HepG2 (cell line): ENCODE measurements around the gene POLR1F. TPM values are rescaled to one million over a fixed set of nuclear protein-coding genes. Genes with fewer than 3 reads are reported as not detected.

Experiments
- ATAC-seq: fragments of 200-7000 bp; cut with Tn5 transposase; 3 replicates; pipeline ENCODE4 v1.9.1; 2020; ENCODE audit warnings: mild to moderate bottlenecking, moderate library complexity
- BruUV-seq: library from RNA; stranded (reverse); fragments of 400-500 nt; replicated peaks from 2 replicates; lab custom pipeline; 2021; lab: Mats Ljungman, UMichigan
- CTCF ChIA-PET: fragments of 300-600 bp; formaldehyde crosslinking; extraction: SDS; loops from one replicate; lab custom pipeline; 2021; ENCODE audit warnings: low total read pairs, inconsistent platforms, low intra/inter-chr PET ratio; lab: Yijun Ruan, JAX
- POLR2A ChIA-PET: fragments of 350-600 bp; sonication (Branson Sonifier 250); formaldehyde crosslinking; loops from one replicate; lab custom pipeline; 2020; ENCODE audit warnings: antibody characterized with exemption, inconsistent platforms; lab: Yijun Ruan, JAX
- DNase-seq: peaks from one replicate; pipeline ENCODE4 v3.0.0-alpha.2; 2015; ENCODE audit warnings: low spot score
- FAIRE-seq: peaks from 3 replicates; lab custom pipeline; 2011; peaks lifted over from hg19 to GRCh38; lab: Jason Lieb, UNC
- H2AFZ ChIP-seq: one replicate; pipeline ENCODE4 v1.6.1; 2011; ENCODE audit warnings: low read length, inconsistent platforms
- H3K27ac ChIP-seq: fragments of 300-600 bp; 3 replicates; pipeline ENCODE4 v1.8.0; 2011; ENCODE audit warnings: mixed run types, mild to moderate bottlenecking, mixed read lengths, low read length, inconsistent platforms; ENCODE audit not compliant: insufficient read depth; ENCODE audit errors: extremely low read length
- H3K27me3 ChIP-seq, 2 experiments: fragments of 200-600 bp in 1 of 2; 2 replicates in 1 of 2; 3 replicates in 1 of 2; pipeline versions ENCODE4 v1.6.0 to v1.8.0; 2011; ENCODE audit warnings: low read length in 2 of 2, mild to moderate bottlenecking in 2 of 2, moderate library complexity in 2 of 2, inconsistent platforms in 1 of 2; ENCODE audit not compliant: insufficient read depth in 2 of 2, control insufficient read depth in 1 of 2
- H3K36me3 ChIP-seq, 2 experiments: fragments of 200-600 bp in 1 of 2; replicated peaks in 1 of 2; 2 replicates in 1 of 2; 3 replicates in 1 of 2; pipeline versions ENCODE4 v1.5.1 to v1.8.0; 2011; ENCODE audit warnings: low read length in 2 of 2, inconsistent platforms in 1 of 2; ENCODE audit not compliant: insufficient read depth in 2 of 2, control insufficient read depth in 1 of 2
- H3K4me1 ChIP-seq: 2 replicates; pipeline ENCODE4 v1.5.1; 2012; ENCODE audit warnings: low read length, inconsistent platforms; ENCODE audit not compliant: insufficient read depth
- H3K4me2 ChIP-seq: 2 replicates; pipeline ENCODE4 v1.6.0; 2011; ENCODE audit warnings: low read depth, low read length, inconsistent platforms
- H3K4me3 ChIP-seq, 3 experiments: fragments of 200-600 bp in 1 of 3; sonication (generic), shearing (Covaris generic) in 1 of 3; replicated peaks in 1 of 3; 2 replicates each; pipeline ENCODE4 v1.5.1; 2011 to 2016; ENCODE audit warnings: low read length in 3 of 3, inconsistent platforms in 2 of 3, low read depth in 2 of 3, mild to moderate bottlenecking in 2 of 3, control low read depth in 1 of 3, mixed read lengths in 1 of 3; ENCODE audit not compliant: insufficient read depth in 1 of 3
- H3K79me2 ChIP-seq: one replicate; pipeline ENCODE4 v1.6.1; 2011; ENCODE audit warnings: low read length, inconsistent platforms; ENCODE audit not compliant: insufficient read depth
- H3K9ac ChIP-seq: 2 replicates; pipeline ENCODE4 v1.6.0; 2011; ENCODE audit warnings: mild to moderate bottlenecking, low read depth, low read length, inconsistent platforms; ENCODE audit not compliant: insufficient read depth
- H3K9me3 ChIP-seq: 2 replicates; pipeline ENCODE4 v1.5.1; 2012; ENCODE audit warnings: mild to moderate bottlenecking, low read length
- H4K20me1 ChIP-seq: 2 replicates; pipeline ENCODE4 v1.6.0; 2011; ENCODE audit warnings: inconsistent platforms, mild to moderate bottlenecking, low read length, moderate library complexity; ENCODE audit not compliant: insufficient read depth
- FOXC1 ChIP-seq: sonication (generic); formaldehyde crosslinking; IDR thresholded peaks from 2 replicates; pipeline ENCODE4 v1.8.0; 2022; ENCODE audit warnings: mild to moderate bottlenecking, missing genetic modification reagents, borderline replicate concordance
- SMAD1 ChIP-seq: sonication (generic); formaldehyde crosslinking; IDR thresholded peaks from 2 replicates; pipeline ENCODE4 v1.4.0; 2020; ENCODE audit warnings: missing genetic modification reagents, low read depth, mild to moderate bottlenecking, borderline replicate concordance
- STAG1 ChIP-seq: sonication (generic); formaldehyde crosslinking; IDR thresholded peaks from 2 replicates; pipeline ENCODE4 v1.4.0; 2020; ENCODE audit warnings: missing genetic modification reagents
- YY1 ChIP-seq: IDR thresholded peaks from 2 replicates; pipeline ENCODE4 v1.6.1; 2011; ENCODE audit warnings: low read length, low read depth, moderate library complexity, mild to moderate bottlenecking; ENCODE audit not compliant: insufficient read depth, insufficient replicate concordance
- ZNF530 ChIP-seq: sonication (generic); formaldehyde crosslinking; IDR thresholded peaks from 2 replicates; pipeline ENCODE4 v1.5.0; 2020; ENCODE audit warnings: low read depth, mild to moderate bottlenecking, missing genetic modification reagents
- WGBS: methylation state at CpG from one replicate; pipeline ENCODE4 v1.1.6; 2017; ENCODE audit warnings: low lambda C conversion rate; 5-methylcytosine and 5-hydroxymethylcytosine counted together
- in situ Hi-C: cut with HindIII; loops from 2 replicates; pipeline ENCODE4 v1.10.0; 2017; ENCODE audit warnings: low pct_unique_long_range_greater_than_20kb; ENCODE audit not compliant: extremely low pct_ligation_motif_present
- intact Hi-C: fragments of 100-400 bp; cut with micrococcal nuclease; formaldehyde crosslinking; loops from one replicate; pipeline ENCODE4 v1.10.0; 2022; ENCODE audit not compliant: unreplicated experiment
- polyA plus RNA-seq, 8 experiments: library from polyadenylated mRNA; depleted of rRNA in 3 of 8; stranded (reverse) in 7 of 8; unstranded in 1 of 8; fragments of >200 nt; fragmentation: Illumina TruSeq in 4 of 8; extraction: Trizol in 4 of 8; gene quantifications; 2 replicates each; pipeline versions ENCODE4 v1.2.1 to v1.2.3, GENCODE V29; 2011 to 2016; ENCODE audit warnings: low read depth in 4 of 8, missing spikeins in 1 of 8, mixed read lengths in 1 of 8; ENCODE audit not compliant: insufficient read depth in 1 of 8
- total RNA-seq, 5 experiments: library from RNA; depleted of rRNA; stranded (reverse); fragments of >200 nt; fragmentation: Illumina TruSeq; extraction: Trizol; gene quantifications; 2 replicates each; pipeline ENCODE4 v1.2.3, GENCODE V29; 2016; ENCODE audit warnings: low read depth in 1 of 5
- TF ChIP-seq, protein P1 (sequence below): sonication (generic); formaldehyde crosslinking; IDR thresholded peaks from 2 replicates; pipeline ENCODE4 v1.5.0; 2020; ENCODE audit warnings: mild to moderate bottlenecking, missing genetic modification reagents, moderate library complexity
- TF ChIP-seq, protein P2 (sequence below): sonication (generic); formaldehyde crosslinking; IDR thresholded peaks from 2 replicates; pipeline ENCODE4 v1.5.0; 2020; ENCODE audit warnings: mild to moderate bottlenecking, missing genetic modification reagents, borderline replicate concordance
- TF ChIP-seq, protein P3 (sequence below): sonication (generic); formaldehyde crosslinking; IDR thresholded peaks from 2 replicates; pipeline ENCODE4 v1.4.0; 2020; ENCODE audit warnings: missing genetic modification reagents

Gene POLR1F
- total and polyA plus RNA-seq, 2 of the 13 experiments (the other 11 are each of a cell fraction or from before 2014, with no cell fraction given): 8.0 to 14.9 TPM

DNA sequence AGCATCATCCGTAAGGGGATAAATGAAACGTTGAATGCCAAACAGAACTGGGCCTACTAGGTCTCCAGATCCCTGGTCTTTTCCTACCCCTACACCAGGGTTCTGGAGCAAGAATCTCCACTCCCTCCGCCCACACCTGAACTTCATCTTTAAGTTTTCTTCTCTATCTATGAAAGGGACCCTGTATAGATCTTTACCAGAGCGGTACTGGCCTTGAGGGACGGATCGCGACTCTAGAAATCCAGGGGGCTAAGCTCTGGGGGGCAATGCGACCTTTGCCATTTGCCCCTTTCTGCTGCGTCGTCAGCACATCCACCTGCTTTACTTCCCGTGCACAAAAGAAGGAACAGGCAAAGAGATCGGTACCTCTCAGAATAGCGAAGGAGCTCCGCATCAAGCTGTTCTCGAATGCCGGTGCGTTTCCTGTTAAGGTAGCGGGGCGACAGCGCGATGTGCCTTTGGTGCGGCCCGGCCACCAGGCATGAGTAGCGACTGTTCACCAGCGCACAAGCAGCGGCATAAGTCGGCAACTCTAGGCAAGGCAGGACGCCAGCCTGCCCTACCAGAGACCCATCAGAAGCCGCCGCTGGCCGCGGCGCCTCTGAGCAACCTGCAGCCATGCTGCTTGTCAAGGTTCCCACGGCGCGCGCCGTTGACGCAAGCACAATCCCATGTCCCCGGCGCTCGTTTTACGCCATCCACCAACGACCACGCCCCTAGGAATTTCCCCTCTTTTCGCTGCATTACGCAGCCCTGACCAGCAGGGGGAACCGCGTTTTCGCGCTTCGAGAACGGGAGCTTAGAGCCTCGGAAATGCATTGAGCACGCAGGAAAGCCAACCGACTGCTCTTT lies at the start of gene POLR1F (continued):
- TF ChIP-seq YY1: peak; percentile 94

DNA sequence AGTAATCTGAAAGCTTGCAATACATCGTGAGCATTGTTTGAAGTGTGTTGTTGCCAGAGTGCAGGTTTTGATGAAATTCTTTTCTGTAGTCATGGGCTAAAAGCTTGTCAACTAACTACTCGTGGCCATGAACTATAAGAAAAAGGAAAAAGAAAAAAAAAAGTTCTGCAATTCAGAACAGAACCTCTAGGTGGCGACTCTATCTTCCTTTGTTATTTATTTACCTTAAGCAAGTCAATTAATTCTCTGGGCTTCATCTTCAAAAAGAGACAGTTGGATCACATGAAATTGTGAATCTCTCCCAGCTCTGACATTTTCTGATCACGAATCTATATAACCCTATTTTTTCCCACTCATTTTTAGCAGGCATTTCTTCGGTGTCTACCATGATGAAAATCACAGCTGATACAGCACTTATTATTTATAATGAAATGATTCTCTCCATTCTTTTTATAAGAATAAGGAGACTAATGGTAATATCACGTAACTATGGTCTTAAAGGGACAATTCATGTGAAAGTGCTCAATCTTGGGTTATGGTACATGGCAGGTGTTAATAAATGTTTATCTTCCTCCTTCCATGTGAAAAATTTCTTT lies 45.8 kb upstream of the POLR1F start:
- in situ Hi-C loops: loop anchor here (10.0 to 25.0 kb wide), 2 partner anchors 420 to 558 kb away; no protein-coding TSS in a partner anchor
- no peak for FAIRE-seq
- no peak overlapping the region for H2AFZ ChIP-seq
- no peak for TF ChIP-seq ZNF530 (CRISPR knock-in tag)
- TF ChIP-seq SMAD1: no peak
- TF ChIP-seq, protein P1, sequence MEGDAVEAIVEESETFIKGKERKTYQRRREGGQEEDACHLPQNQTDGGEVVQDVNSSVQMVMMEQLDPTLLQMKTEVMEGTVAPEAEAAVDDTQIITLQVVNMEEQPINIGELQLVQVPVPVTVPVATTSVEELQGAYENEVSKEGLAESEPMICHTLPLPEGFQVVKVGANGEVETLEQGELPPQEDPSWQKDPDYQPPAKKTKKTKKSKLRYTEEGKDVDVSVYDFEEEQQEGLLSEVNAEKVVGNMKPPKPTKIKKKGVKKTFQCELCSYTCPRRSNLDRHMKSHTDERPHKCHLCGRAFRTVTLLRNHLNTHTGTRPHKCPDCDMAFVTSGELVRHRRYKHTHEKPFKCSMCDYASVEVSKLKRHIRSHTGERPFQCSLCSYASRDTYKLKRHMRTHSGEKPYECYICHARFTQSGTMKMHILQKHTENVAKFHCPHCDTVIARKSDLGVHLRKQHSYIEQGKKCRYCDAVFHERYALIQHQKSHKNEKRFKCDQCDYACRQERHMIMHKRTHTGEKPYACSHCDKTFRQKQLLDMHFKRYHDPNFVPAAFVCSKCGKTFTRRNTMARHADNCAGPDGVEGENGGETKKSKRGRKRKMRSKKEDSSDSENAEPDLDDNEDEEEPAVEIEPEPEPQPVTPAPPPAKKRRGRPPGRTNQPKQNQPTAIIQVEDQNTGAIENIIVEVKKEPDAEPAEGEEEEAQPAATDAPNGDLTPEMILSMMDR: peak; percentile 50
- TF ChIP-seq, protein P2, sequence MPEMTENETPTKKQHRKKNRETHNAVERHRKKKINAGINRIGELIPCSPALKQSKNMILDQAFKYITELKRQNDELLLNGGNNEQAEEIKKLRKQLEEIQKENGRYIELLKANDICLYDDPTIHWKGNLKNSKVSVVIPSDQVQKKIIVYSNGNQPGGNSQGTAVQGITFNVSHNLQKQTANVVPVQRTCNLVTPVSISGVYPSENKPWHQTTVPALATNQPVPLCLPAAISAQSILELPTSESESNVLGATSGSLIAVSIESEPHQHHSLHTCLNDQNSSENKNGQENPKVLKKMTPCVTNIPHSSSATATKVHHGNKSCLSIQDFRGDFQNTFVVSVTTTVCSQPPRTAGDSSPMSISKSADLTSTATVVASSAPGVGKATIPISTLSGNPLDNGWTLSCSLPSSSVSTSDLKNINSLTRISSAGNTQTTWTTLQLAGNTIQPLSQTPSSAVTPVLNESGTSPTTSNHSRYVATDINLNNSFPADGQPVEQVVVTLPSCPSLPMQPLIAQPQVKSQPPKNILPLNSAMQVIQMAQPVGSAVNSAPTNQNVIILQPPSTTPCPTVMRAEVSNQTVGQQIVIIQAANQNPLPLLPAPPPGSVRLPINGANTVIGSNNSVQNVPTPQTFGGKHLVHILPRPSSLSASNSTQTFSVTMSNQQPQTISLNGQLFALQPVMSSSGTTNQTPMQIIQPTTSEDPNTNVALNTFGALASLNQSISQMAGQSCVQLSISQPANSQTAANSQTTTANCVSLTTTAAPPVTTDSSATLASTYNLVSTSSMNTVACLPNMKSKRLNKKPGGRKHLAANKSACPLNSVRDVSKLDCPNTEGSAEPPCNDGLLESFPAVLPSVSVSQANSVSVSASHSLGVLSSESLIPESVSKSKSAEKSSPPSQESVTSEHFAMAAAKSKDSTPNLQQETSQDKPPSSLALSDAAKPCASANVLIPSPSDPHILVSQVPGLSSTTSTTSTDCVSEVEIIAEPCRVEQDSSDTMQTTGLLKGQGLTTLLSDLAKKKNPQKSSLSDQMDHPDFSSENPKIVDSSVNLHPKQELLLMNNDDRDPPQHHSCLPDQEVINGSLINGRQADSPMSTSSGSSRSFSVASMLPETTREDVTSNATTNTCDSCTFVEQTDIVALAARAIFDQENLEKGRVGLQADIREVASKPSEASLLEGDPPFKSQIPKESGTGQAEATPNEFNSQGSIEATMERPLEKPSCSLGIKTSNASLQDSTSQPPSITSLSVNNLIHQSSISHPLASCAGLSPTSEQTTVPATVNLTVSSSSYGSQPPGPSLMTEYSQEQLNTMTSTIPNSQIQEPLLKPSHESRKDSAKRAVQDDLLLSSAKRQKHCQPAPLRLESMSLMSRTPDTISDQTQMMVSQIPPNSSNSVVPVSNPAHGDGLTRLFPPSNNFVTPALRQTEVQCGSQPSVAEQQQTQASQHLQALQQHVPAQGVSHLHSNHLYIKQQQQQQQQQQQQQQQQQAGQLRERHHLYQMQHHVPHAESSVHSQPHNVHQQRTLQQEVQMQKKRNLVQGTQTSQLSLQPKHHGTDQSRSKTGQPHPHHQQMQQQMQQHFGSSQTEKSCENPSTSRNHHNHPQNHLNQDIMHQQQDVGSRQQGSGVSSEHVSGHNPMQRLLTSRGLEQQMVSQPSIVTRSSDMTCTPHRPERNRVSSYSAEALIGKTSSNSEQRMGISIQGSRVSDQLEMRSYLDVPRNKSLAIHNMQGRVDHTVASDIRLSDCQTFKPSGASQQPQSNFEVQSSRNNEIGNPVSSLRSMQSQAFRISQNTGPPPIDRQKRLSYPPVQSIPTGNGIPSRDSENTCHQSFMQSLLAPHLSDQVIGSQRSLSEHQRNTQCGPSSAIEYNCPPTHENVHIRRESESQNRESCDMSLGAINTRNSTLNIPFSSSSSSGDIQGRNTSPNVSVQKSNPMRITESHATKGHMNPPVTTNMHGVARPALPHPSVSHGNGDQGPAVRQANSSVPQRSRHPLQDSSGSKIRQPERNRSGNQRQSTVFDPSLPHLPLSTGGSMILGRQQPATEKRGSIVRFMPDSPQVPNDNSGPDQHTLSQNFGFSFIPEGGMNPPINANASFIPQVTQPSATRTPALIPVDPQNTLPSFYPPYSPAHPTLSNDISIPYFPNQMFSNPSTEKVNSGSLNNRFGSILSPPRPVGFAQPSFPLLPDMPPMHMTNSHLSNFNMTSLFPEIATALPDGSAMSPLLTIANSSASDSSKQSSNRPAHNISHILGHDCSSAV (CRISPR knock-in tag): no peak
- TF ChIP-seq, protein P3, sequence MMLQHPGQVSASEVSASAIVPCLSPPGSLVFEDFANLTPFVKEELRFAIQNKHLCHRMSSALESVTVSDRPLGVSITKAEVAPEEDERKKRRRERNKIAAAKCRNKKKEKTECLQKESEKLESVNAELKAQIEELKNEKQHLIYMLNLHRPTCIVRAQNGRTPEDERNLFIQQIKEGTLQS (CRISPR knock-in tag): no peak
- no peak for TF ChIP-seq FOXC1 (CRISPR knock-in tag)
- peak; percentile 35 for TF ChIP-seq STAG1

More for the DNA sequence above, 45.8 kb upstream of the POLR1F start:
- no peaks in the 10 kb centered on the region for H3K27me3 ChIP-seq
- ChIA-PET POLR2A (no interaction called here), CTCF (interaction anchor here (0.6 to 2.1 kb wide), 3 partner anchors 40 to 844 kb away, joined by 3 to 11 read pairs (median 7); no protein-coding TSS in a partner anchor)
- intact Hi-C loops: loop anchor here (1.0 to 2.0 kb wide), 3 partner anchors 418 to 844 kb away; no protein-coding TSS in a partner anchor
- no peaks in the 10 kb centered on the region for H3K36me3 ChIP-seq
- H3K4me3 ChIP-seq: no peak overlapping the region
- H3K27ac ChIP-seq: no peak overlapping the region
- BruUV-seq: no TSS peak
- peak; percentile 35 for DNase-seq
- WGBS: 9% methylated on average over 6 of the region's 6 CpGs
- H3K9me3 ChIP-seq: no peaks in the 10 kb centered on the region
- ATAC-seq: no peak
- no peak overlapping the region for H3K4me2 ChIP-seq
- no peaks in the 10 kb centered on the region for H3K79me2 ChIP-seq
- no peaks in the 10 kb centered on the region for H4K20me1 ChIP-seq
- H3K9ac ChIP-seq: no peak overlapping the region
- no peaks in the 10 kb centered on the region for H3K4me1 ChIP-seq
